ENCODE measurements around the gene PIGP.
"Not testable (repeated sequence)": the region's sequence is repeated elsewhere in the genome, so short reads cannot be mapped to it uniquely, and the experiment has no call there.

The PIGP gene

DNA sequence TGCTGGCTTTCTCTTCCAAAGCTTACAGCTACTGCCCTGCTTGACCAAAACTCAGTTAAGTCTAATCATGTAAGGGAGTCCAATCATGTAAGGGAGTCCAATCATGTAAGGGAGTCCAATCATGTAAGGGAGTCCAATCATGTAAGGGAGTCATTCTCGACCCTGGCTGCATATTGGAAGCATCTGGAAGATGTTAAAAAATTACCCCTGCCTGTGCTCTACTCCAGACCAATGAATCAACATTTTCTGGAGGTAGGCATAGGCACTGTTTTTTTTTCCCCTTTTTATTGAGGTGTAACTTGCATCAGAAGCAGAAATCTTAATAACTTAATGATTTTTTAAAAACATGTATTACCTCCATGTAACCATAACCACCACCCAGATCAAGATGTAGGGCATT is 9.4 kb downstream of the PIGP start:
- H3K4me3 Mint-ChIP-seq = no peak overlapping the region
- peaks cover 6% of the 10 kb centered on the region for H3K4me1 Mint-ChIP-seq
- H3K27me3 Mint-ChIP-seq = no peaks in the 10 kb centered on the region
- H3K27ac Mint-ChIP-seq = no peak overlapping the region
- ATAC-seq = no peak
- peaks cover 17% of the 10 kb centered on the region for H3K36me3 Mint-ChIP-seq
- H3K9me3 Mint-ChIP-seq = peaks cover 3% of the 10 kb centered on the region

DNA sequence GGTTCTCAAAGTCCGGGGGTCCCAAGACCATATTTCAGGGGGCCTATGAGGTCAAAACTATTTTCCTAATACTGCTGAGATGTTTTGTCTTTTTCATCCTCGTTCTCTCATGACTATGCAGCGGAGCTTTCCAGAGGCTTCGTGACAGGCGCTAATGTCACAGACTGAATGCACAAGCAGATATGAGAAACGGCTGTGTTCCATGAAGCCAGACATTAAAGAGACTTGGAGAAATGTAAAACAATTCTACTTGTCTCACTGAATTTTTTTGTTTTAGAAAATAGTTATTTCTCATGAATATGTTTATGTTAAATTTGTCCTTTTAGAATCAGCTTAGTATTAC is 10.3 kb downstream of the PIGP start:
- Mint-ChIP-seq H3K4me1 (peaks cover 6% of the 10 kb centered on the region), H3K27me3 (no peaks in the 10 kb centered on the region), H3K27ac (no peak overlapping the region), H3K36me3 (peaks cover 9% of the 10 kb centered on the region), H3K9me3 (peaks cover 3% of the 10 kb centered on the region), H3K4me3 (no peak overlapping the region)
- no peak for ATAC-seq

DNA sequence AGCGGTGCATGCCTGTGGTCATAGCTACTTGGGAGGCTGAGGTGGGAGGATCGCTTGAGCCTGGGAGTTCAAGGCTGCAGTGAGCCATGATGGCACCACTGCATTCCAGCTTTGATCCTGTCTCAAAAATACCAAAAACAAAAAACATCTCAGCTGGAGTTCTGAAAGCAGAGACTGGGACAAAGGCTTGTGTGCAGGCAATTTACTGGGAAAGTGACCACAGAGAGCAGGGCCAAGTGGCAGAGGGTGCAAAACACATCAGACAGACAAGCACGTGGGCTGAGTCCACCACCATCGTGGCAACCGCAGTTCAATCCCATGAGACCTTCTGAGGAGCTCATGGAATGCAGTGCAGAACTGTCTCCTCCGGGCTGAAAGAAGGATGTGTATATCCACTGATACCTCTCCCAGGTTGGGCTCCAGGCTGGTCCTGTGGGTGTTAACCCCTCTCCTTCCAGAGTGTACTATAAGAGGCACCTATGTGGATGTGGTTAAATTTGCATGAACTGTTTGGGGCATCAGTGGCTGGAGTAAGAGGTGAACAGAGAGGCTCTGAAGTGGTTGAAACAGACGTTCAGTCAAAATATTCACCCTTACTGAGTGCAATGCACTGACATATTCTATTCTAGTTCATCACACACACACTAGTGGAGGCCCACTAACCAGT is 10.8 kb downstream of the PIGP start:
- Mint-ChIP-seq H3K4me3 (no peak overlapping the region), H3K4me1 (peaks cover 6% of the 10 kb centered on the region), H3K36me3 (peaks cover 6% of the 10 kb centered on the region), H3K27me3 (no peaks in the 10 kb centered on the region), H3K27ac (no peak overlapping the region), H3K9me3 (peaks cover 3% of the 10 kb centered on the region)
- no peak for ATAC-seq

DNA sequence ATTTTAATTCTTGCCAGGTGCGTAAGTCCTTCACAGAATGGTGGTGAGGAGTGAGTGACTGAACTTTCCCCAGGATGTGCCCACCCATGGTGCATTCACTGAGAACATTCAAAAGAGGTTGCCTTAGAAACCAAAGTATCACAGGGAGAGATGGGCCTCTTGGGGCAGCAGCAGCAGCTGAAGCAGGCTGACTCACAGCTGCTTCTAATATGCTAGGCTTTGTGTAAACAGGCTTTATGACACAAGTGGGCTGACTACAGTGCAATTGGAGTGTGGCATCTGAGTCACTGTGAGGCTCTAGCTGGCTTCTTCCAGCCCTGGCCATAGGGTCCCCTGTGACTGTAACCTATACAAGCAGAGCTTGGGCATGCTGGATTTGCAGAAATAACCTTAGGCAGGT is 12.6 kb downstream of the PIGP start:
- ATAC-seq = no peak
- H3K36me3 Mint-ChIP-seq = no peaks in the 10 kb centered on the region
- peaks cover 3% of the 10 kb centered on the region for H3K9me3 Mint-ChIP-seq
- no peak overlapping the region for H3K27ac Mint-ChIP-seq
- H3K27me3 Mint-ChIP-seq = no peaks in the 10 kb centered on the region
- no peak overlapping the region for H3K4me3 Mint-ChIP-seq
- H3K4me1 Mint-ChIP-seq = peaks cover 6% of the 10 kb centered on the region

DNA sequence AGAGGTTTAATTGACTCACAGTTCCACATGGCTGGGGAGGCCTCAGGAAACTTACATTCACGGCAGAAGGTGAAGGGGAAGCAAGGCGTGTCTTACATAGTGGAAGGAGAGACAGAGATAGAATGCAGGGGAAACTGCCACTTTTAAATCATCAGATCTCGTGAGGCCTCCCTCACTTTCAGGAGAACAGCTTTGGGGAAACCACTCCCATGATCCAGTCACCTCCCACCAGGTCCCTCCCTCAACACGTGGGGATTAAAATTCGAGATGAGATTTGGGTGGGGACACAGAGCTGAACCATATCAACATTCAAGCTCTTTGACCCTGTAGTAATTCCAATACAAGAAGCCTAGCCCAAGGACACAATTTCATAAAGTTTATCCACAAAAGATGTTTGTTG is 13.7 kb downstream of the PIGP start:
- Mint-ChIP-seq H3K4me1 (no peaks in the 10 kb centered on the region), H3K27ac (no peak overlapping the region), H3K36me3 (no peaks in the 10 kb centered on the region), H3K9me3 (peaks cover 3% of the 10 kb centered on the region), H3K27me3 (no peaks in the 10 kb centered on the region), H3K4me3 (no peak overlapping the region)
- no peak for ATAC-seq

DNA sequence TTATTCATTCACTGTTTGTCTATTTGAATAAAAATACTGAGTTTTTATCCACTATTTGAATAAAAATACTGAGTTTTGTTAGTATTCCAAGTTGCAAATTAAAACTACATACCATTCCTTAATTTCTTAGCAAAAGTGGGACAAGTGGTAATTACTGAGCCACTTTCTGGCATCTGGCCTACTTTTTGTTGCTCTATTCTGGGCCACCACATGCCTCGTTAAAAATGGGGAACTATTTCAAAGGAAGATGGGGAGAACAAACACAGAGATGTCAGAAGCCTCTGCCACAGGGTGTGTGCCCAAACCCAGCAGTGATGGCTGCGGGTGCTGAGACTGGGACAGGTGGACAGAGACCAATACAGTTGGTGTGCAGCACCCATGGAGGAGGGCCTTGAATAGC is 14.6 kb downstream of the PIGP start:
- no peaks in the 10 kb centered on the region for H3K4me1 Mint-ChIP-seq
- no peaks in the 10 kb centered on the region for H3K36me3 Mint-ChIP-seq
- no peak overlapping the region for H3K27ac Mint-ChIP-seq
- H3K4me3 Mint-ChIP-seq = no peak overlapping the region
- ATAC-seq = no peak
- no peaks in the 10 kb centered on the region for H3K27me3 Mint-ChIP-seq
- peaks cover 3% of the 10 kb centered on the region for H3K9me3 Mint-ChIP-seq

DNA sequence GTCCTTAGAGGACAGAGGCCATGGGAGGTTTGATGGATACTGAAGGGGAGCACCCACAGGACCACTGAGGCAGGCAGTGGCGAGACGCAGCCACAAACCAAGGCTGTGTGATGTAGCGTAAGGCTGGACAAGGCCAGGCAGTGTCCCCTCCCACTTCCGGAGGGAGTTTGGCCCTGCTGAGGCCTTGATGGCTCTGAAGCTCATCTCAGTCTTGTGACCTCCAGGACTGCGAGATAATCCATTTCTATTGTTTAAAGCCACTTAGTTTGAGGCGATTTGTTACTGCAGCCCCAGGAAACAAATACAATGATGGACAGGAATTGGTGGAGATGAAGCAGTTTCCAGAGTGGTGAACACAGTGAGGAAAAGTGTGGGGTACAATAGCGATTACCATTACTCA is 15.3 kb downstream of the PIGP start:
- Mint-ChIP-seq H3K36me3 (no peaks in the 10 kb centered on the region), H3K4me1 (no peaks in the 10 kb centered on the region), H3K9me3 (peaks cover 3% of the 10 kb centered on the region), H3K27me3 (no peaks in the 10 kb centered on the region), H3K27ac (no peak overlapping the region), H3K4me3 (no peak overlapping the region)
- ATAC-seq = no peak

DNA sequence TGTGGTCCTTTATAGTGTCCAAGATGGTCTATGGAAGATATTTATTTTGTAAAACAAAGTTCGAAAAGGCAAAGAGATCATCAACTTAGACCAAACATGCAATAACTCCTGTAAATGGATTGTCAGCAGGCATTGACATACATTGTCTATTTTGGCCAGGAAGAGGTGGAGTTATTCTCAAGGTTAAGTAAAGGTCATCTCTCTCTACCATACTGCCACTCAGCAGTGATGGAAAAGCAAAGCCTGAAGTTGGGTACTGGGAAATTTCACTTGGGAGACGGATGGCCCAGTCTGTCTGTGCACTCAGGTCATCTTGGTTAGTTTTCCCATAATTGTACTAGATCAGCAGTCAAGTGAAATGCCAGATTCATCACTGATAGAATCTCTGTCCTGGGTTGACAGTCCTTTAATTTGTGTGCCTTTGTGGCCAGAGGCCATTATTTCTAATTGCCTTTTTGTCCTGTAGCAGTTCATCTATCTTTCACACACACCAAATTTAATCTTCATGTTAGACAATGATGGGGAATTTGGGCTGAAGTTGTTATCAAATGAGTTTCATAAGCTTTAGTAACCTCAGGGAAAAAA is 17.5 kb downstream of the PIGP start:
- ATAC-seq = no peak
- Mint-ChIP-seq H3K27me3 (no peaks in the 10 kb centered on the region), H3K36me3 (no peaks in the 10 kb centered on the region), H3K4me3 (no peak overlapping the region), H3K9me3 (peaks cover 3% of the 10 kb centered on the region), H3K4me1 (no peaks in the 10 kb centered on the region), H3K27ac (no peak overlapping the region)

DNA sequence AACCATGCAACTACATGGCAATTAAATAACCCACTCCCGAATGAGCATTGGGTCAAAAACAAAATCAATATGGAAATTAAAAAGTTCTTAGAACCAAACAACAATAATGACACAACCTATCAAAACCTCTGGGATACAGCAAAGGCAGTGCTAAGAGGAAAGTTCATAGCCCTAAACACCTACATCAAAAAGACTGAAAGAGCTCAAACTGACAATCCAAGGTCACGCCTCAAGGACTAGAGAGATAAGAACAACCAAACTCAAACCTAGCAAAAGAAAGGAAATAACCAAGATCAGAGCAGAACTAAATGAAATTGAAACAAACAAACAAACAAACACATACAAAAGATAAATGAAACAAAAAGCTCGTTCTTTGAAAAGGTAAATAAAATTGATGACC is 23.1 kb downstream of the PIGP start:
- H3K9me3 Mint-ChIP-seq, H3K36me3 Mint-ChIP-seq, H3K4me1 Mint-ChIP-seq, H3K4me3 Mint-ChIP-seq, ATAC-seq, H3K27ac Mint-ChIP-seq: not testable (repeated sequence)
- peaks cover 48% of the 10 kb centered on the region for H3K27me3 Mint-ChIP-seq

DNA sequence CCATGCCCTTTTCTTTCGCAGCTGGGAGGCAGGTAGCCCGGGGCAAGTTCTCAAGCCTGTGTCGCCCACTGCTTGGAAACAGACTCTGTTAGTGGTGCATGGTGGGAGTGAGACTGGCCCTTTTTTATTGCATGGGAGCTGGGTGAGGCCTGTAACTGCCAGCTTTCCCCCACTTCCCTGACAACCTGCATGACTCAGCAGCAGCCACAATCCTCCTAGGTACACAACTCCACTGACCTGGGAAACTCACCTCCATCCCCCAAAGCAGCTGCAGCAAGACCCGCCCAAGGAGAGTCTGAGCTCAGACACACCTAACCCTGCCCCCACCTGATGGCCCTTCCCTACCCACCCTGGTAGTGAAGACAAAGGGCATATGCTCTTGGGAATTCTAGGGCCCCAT is 25.8 kb downstream of the PIGP start:
- H3K27ac Mint-ChIP-seq = no peak overlapping the region
- peaks cover 61% of the 10 kb centered on the region for H3K27me3 Mint-ChIP-seq
- no peak overlapping the region for H3K4me3 Mint-ChIP-seq
- H3K9me3 Mint-ChIP-seq = no peaks in the 10 kb centered on the region
- H3K4me1 Mint-ChIP-seq = peaks cover 11% of the 10 kb centered on the region
- no peaks in the 10 kb centered on the region for H3K36me3 Mint-ChIP-seq
- no peak for ATAC-seq

DNA sequence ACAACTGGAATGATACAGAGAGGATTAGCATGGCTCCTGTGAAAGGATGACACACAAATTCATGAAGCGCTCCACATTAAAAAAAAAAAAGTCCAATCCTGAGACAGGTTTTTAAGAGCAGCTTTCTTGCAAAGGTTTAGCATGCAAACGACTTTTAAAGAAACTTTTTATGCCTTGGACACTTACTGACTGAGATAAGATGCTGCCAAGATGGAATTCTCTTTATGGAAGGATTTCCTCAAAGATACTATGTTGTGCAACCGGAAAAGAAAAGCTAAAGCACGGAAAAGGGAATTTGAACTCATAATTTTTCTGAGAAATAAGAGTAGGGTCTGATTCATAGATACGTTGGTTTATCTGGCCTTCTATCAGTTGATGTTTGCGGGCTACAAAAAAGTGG is 27.3 kb downstream of the PIGP start:
- no peaks in the 10 kb centered on the region for H3K36me3 Mint-ChIP-seq
- H3K9me3 Mint-ChIP-seq = no peaks in the 10 kb centered on the region
- H3K4me1 Mint-ChIP-seq = peaks cover 11% of the 10 kb centered on the region
- no peak overlapping the region for H3K4me3 Mint-ChIP-seq
- ATAC-seq = no peak
- H3K27ac Mint-ChIP-seq = no peak overlapping the region
- H3K27me3 Mint-ChIP-seq = peaks cover 68% of the 10 kb centered on the region

DNA sequence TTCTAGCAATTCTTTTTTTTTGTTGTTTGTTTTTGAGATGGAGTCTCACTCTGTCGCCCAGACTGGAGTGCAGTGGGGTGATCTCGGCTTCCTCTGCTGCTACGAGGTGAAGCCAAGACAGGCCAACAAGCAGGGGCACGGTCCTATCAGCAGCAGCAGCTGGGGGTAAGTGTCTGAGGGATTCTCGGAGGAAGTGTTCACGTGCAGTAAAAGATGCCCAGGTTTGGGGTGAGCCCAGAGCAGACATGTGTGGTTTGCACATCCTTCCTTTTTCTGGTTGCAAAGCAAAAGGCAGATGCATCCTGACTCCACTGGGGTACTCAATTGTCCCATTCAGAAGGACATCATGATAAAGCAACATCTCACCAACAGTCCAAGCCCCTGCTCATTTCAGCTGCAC is 27.7 kb downstream of the PIGP start:
- no peak overlapping the region for H3K27ac Mint-ChIP-seq
- H3K27me3 Mint-ChIP-seq = peaks cover 70% of the 10 kb centered on the region
- ATAC-seq = peak; percentile 63
- H3K4me3 Mint-ChIP-seq = no peak overlapping the region
- H3K36me3 Mint-ChIP-seq = no peaks in the 10 kb centered on the region
- no peaks in the 10 kb centered on the region for H3K9me3 Mint-ChIP-seq
- H3K4me1 Mint-ChIP-seq = peaks cover 11% of the 10 kb centered on the region

DNA sequence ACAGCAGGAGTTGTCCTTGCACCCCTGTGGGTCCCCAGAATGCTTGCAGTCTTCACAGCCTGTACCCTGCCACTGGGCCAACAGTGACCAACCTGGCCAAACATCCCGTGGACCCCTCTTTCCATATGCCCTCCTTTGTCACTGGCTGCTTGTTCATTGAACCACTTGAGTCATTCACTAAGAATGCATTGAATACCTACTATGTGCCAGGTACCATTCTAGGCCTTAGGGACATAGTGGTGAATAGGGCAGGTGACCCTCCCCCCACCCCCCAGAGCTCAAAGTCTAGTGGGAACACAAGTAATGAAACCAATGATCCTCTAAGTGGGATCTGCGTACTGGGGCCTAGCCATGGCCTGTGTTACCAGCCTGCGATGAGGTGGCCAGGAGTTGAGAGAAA is 28.2 kb downstream of the PIGP start:
- H3K27me3 Mint-ChIP-seq = peaks cover 70% of the 10 kb centered on the region
- no peaks in the 10 kb centered on the region for H3K36me3 Mint-ChIP-seq
- no peaks in the 10 kb centered on the region for H3K9me3 Mint-ChIP-seq
- no peak overlapping the region for H3K27ac Mint-ChIP-seq
- ATAC-seq = no peak
- peaks cover 11% of the 10 kb centered on the region for H3K4me1 Mint-ChIP-seq
- H3K4me3 Mint-ChIP-seq = no peak overlapping the region

DNA sequence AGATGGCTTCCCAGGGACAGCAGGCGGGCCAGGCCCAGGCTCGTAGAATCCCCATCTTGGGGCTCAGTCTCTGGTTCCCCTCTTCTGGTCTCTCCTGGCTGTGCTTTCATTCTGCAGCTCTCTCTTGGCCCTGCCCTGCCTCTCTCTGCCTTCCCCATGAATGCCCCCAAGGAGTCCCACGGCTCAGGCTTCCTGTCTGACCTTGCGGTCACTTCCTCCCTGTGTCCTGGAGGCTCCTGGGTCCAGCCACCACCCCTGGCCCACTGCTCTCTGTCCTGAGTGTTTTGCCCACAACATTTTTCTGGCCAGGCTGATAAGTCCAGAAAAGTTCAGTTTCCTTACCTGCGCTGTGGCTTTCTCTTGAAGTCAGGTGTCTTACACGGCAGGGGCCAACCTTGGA is 29.1 kb downstream of the PIGP start:
- ATAC-seq = no peak
- peaks cover 11% of the 10 kb centered on the region for H3K4me1 Mint-ChIP-seq
- H3K4me3 Mint-ChIP-seq = no peak overlapping the region
- H3K27me3 Mint-ChIP-seq = peaks cover 66% of the 10 kb centered on the region
- no peaks in the 10 kb centered on the region for H3K36me3 Mint-ChIP-seq
- no peaks in the 10 kb centered on the region for H3K9me3 Mint-ChIP-seq
- no peak overlapping the region for H3K27ac Mint-ChIP-seq

DNA sequence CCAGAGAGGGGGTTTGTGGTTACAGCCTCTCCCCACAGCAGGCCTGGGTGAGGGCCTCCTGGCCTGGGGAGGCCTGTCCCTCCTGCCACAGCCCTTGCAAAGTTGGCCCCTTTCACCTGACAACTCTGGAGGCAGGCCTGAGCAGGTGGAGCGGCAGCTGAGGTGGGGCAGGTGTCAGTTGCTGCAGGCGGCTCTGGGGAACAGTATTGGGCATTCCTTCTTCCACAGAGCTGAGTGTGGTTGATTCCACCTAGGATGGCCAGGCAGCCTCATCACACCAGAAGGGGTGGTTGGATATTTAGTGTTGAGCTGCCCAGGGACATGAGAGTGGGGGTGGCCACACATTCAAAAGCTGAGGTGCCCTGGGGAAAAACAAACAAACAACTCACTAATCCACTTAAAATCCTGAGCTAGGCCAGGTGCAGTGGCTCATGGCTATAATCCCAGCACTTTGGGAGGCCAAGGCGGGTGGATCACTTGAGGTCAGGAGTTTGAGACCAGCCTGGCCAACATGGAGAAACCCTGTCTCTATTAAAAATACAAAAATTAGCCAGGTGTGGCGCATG is 31.1 kb downstream of the PIGP start:
- Mint-ChIP-seq H3K9me3 (no peaks in the 10 kb centered on the region), H3K27me3 (peaks cover 45% of the 10 kb centered on the region), H3K4me1 (peaks cover 11% of the 10 kb centered on the region), H3K4me3 (no peak overlapping the region), H3K27ac (no peak overlapping the region), H3K36me3 (no peaks in the 10 kb centered on the region)
- ATAC-seq = no peak

DNA sequence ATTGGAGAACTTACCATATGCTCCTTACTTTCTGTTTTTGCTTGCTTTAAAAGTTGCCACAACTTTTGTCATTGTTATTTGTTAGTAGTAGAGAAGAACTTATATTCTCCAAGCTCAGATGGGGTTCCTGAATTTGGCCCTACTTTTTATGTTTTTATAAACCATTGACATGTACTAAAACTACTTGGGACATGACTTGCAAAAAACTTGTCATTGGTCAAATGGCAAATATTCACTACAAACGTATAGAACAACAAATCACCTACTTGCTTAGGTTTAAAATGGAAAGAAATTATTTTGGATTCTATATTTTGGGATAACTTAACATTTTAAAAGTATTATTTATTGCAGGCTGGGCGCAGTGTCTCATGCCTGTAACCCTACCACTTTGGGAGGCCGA is 32.7 kb downstream of the PIGP start:
- peaks cover 7% of the 10 kb centered on the region for H3K4me1 Mint-ChIP-seq
- no peaks in the 10 kb centered on the region for H3K36me3 Mint-ChIP-seq
- H3K9me3 Mint-ChIP-seq = no peaks in the 10 kb centered on the region
- H3K27me3 Mint-ChIP-seq = peaks cover 31% of the 10 kb centered on the region
- no peak overlapping the region for H3K4me3 Mint-ChIP-seq
- no peak overlapping the region for H3K27ac Mint-ChIP-seq
- ATAC-seq = no peak

All from stimulated activated memory B cell treated with anti-CD40 and anti-IgM and Interleukin-4, amounts not matched to agents 10 μg/mL and 1 μg/mL and 100 μg/mL, for 72 hours (primary cell).